NCI-H1092 treated with DMSO at 0.1 percent for 48 hours (cell line): ENCODE data around the gene DGCR2.
"Not testable (repeated sequence)": the region's sequence is repeated elsewhere in the genome, so short reads cannot be mapped to it uniquely, and the experiment has no call there.

ENCODE experiments used
- DNase-seq: peaks from one replicate; lab custom pipeline; 2025; lab: John Stamatoyannopoulos, UW

The DGCR2 gene

GRCh38 chr22:18999008-18999407 is 123.2 kb downstream of the DGCR2 start:
- DNase-seq: no peak

- no peak for DNase-seq
Measured at GRCh38 chr22:18997925-18998315, 124.3 kb downstream of the DGCR2 start.

GRCh38 chr22:18997306-18997924 is 124.8 kb downstream of the DGCR2 start:
- DNase-seq: no peak

GRCh38 chr22:18996376-18996900 is 125.8 kb downstream of the DGCR2 start:
- no peak for DNase-seq

GRCh38 chr22:18995327-18995711 is 126.9 kb downstream of the DGCR2 start:
- DNase-seq: no peak

- no peak for DNase-seq
Measured at GRCh38 chr22:18994701-18995326, 127.4 kb downstream of the DGCR2 start.

GRCh38 chr22:18994056-18994455 is 128.2 kb downstream of the DGCR2 start:
- DNase-seq: no peak

GRCh38 chr22:18992543-18993198 is 129.5 kb downstream of the DGCR2 start:
- no peak for DNase-seq

GRCh38 chr22:18991821-18992442 is 130.3 kb downstream of the DGCR2 start:
- no peak for DNase-seq

- DNase-seq: no peak
Measured at GRCh38 chr22:18991138-18991432, 131.1 kb downstream of the DGCR2 start.

- DNase-seq: no peak
Measured at GRCh38 chr22:18990355-18991137, 131.7 kb downstream of the DGCR2 start.

- no peak for DNase-seq
Measured at GRCh38 chr22:18988958-18989357, 133.3 kb downstream of the DGCR2 start.

GRCh38 chr22:18987765-18988164 is 134.4 kb downstream of the DGCR2 start:
- no peak for DNase-seq

GRCh38 chr22:18987114-18987513 is 135.1 kb downstream of the DGCR2 start:
- DNase-seq: not testable (repeated sequence)
